Stimulated activated CD8-positive, alpha-beta memory T cell treated with anti-CD3 and anti-CD28 coated beads, Interleukin-12 subunit alpha, Interleukin-12 subunit beta, amount 100 ng/mL, for 4 hours (primary cell): ENCODE data around the gene PTBP1.

Source experiments
- DNase-seq: peaks from one replicate; pipeline ENCODE4 v3.0.0-alpha.2; 2020; ENCODE audit warnings: low read depth

Gene PTBP1

DNA sequence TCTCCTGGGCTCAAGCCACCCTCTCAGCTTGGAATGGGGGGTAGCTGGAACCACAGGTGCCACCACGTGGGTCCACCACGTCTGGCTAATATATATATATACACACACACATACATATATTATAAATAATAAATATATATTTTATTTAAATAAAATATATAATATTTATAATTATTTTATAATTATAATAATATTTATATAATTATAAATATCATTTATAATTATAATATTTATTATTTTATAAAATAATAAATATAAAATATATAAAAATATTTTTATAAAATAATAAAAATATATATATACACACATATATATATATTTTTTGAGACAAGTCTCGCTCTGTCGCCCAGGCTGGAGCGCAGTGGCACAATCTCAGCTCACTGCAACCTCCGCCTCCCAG lies 57.3 kb downstream of the PTBP1 start:
- no peak for DNase-seq

DNA sequence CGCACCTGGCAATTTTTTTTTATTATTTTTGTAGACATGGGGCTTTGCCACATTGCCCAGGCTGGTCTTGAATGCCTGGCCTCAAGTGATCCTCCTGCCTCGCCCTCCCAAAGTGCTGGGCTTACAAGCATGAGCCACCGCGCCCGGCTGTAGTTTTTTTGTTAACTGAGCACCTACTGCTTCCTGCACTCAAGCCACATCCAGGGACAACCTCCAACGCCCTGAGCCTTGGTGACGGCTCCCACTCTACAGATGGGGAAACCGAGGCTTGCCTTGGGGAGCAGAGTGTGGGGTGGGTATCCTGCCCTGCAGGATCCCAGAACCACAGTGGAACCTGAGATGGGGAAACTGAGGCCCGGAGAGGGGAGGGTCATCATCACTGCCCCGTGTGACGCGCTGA lies 57.9 kb downstream of the PTBP1 start:
- DNase-seq = no peak

DNA sequence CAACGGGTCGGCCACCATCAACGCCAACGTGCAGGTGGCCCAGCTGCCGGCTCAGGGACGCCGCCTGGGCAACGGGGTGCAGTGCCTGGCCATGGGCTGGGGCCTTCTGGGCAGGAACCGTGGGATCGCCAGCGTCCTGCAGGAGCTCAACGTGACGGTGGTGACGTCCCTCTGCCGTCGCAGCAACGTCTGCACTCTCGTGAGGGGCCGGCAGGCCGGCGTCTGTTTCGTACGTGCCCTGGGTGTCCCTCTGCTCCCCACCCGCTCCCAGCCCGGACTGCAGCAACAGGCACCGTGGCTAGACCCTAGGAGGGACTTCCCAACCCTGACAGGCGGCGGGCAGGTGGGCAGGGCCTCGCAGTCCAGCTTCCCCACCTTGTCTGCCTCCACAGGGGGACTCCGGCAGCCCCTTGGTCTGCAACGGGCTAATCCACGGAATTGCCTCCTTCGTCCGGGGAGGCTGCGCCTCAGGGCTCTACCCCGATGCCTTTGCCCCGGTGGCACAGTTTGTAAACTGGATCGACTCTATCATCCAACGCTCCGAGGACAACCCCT lies 58.4 kb downstream of the PTBP1 start:
- no peak for DNase-seq

DNA sequence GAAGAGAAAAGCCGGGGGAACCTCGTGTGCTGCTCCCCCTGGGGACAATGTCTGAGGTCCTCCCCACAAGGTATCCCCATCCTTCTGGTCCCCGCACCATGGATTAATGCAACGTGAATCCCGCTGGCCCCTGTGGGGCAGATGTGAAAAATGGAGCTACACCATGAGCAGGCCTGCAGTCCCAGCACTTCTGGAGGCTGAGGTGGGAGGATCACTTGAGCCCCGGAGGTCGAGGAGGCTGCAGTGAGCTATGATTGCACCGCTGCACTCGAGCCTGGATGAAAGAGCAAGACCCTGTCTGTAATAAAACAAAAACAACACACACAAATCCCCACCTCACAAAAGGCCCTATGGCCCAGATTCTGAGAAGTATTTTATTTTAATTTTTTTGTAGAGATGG lies 61.0 kb downstream of the PTBP1 start:
- no peak for DNase-seq

DNA sequence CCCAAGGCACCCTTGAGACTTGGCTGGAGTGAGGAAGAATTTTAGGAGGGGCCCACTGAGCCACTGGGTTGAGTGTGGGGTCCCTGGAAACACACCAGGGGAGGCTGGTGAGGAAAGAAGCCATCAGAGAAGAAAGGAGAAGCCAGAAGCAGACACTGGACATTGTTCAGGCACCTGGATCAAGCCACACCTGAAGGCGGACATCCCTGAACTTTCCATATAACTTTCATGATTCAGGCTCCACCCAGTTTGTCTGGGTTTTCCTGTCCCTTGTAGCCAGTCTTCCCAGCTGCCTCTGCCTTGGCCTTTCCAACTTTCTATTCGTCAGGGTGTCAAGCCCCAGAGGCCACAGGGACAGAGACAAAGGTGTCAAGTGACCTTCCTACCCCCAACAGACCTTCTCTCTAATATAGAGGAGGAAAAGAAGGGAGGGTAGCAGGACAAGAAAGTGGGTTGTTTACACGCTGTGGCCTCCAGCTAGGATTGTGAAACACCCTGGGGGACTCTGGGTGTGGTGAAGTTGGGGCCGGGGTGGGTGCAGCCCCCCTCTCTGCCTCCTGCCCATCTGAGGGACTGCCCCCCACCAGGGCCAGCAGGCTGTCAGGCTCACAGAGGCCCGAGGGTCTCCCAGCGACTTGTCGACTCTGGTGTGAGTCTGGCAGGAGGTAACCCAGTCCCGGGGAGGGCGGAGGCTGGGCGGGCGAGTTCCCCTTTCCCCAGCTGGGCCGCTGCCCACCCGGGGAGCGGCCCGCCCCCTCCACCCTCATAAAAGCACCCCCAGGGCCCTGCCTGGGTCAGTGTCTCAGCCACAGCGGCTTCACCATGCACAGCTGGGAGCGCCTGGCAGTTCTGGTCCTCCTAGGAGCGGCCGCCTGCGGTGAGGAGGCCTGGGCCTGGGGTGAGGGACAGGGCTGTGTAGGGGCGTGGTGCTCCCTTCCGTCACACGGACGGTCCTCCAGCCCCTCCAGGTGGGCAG lies 61.9 kb downstream of the PTBP1 start, which contains the start of gene CFD:
TSS of gene CFD (plus strand) at position 797 of the 976 bp plus-strand sequence. CDS start at position 823, 26 bp downstream.
- no peak for DNase-seq

DNA sequence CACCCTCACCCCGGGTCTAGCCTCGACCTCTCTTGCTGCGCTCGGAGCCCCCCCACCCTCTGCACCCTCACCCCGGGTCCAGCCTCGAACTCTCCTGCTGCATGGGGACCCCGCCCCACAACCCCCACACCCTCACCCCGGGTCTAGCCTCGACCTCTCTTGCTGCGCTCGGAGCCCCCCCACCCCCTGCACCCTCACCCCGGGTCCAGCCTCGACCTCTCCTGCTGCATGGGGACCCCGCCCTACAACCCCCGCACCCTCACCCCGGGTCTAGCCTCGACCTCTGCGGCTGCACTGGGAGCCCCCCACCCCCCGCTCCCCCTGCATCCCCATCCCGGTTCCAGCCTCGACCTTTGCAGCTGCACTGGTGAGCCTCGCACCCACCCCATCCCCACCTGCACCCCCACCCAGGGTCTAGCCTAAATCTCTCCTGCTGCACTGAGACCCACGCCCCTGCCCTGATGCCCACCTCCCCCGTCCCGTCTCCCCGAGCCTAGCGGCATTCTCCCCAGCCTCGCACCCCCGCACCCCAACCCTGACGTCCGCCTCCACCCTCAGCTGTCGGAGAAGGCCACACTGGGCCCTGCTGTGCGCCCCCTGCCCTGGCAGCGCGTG lies 64.0 kb downstream of the PTBP1 start:
- DNase-seq = no peak
